GM19035 (cell line): ENCODE data around the gene DST.
A peak's percentile ranks its signal among the peaks of the same experiment; 100 is the strongest.
"Not testable (repeated sequence)": the region's sequence is repeated elsewhere in the genome, so short reads cannot be mapped to it uniquely, and the experiment has no call there.

ENCODE experiments used
- ATAC-seq: cut with Tn5 transposase; IDR thresholded peaks from one replicate; pipeline ENCODE4 v1.9.1; 2021; ENCODE audit not compliant: unreplicated experiment

DST gene

GRCh38 chr6:56574292-56574691 is 68.4 kb downstream of the DST start:
- no peak for ATAC-seq

GRCh38 chr6:56573624-56574023 is 69.1 kb downstream of the DST start:
- no peak for ATAC-seq

GRCh38 chr6:56572788-56573471 is 69.8 kb downstream of the DST start:
- ATAC-seq: no peak

GRCh38 chr6:56571605-56572004 is 71.1 kb downstream of the DST start:
- ATAC-seq: no peak

- ATAC-seq: no peak
These were observed 72.0 kb downstream of the DST start for GRCh38 chr6:56570413-56571359.

- no peak for ATAC-seq
These were observed 75.2 kb downstream of the DST start for GRCh38 chr6:56567501-56567900.

- ATAC-seq: not testable (repeated sequence)
These were observed 80.0 kb downstream of the DST start for GRCh38 chr6:56562730-56563129.

GRCh38 chr6:56556751-56557540 is 85.7 kb downstream of the DST start:
- ATAC-seq: no peak

- ATAC-seq: no peak
These were observed 87.2 kb downstream of the DST start for GRCh38 chr6:56555438-56555872.

- no peak for ATAC-seq
These were observed 90.2 kb downstream of the DST start for GRCh38 chr6:56552187-56553130.

- no peak for ATAC-seq
These were observed 91.1 kb downstream of the DST start for GRCh38 chr6:56551409-56552120.

GRCh38 chr6:56550301-56550700 is 92.4 kb downstream of the DST start:
- ATAC-seq: no peak

GRCh38 chr6:56549014-56549413 is 93.7 kb downstream of the DST start:
- no peak for ATAC-seq

GRCh38 chr6:56547687-56548086 is 95.0 kb downstream of the DST start:
- no peak for ATAC-seq

GRCh38 chr6:56542364-56543331 is 100.0 kb downstream of the DST start:
- peak; percentile 96 for ATAC-seq

- ATAC-seq: no peak
These were observed 100.8 kb downstream of the DST start for GRCh38 chr6:56541741-56542360.

- no peak for ATAC-seq
These were observed 101.6 kb downstream of the DST start for GRCh38 chr6:56541030-56541600.
